ENCODE results near the gene IQCH.
A peak's percentile ranks its signal among the peaks of the same experiment; 100 is the strongest.

IQCH gene

DNA sequence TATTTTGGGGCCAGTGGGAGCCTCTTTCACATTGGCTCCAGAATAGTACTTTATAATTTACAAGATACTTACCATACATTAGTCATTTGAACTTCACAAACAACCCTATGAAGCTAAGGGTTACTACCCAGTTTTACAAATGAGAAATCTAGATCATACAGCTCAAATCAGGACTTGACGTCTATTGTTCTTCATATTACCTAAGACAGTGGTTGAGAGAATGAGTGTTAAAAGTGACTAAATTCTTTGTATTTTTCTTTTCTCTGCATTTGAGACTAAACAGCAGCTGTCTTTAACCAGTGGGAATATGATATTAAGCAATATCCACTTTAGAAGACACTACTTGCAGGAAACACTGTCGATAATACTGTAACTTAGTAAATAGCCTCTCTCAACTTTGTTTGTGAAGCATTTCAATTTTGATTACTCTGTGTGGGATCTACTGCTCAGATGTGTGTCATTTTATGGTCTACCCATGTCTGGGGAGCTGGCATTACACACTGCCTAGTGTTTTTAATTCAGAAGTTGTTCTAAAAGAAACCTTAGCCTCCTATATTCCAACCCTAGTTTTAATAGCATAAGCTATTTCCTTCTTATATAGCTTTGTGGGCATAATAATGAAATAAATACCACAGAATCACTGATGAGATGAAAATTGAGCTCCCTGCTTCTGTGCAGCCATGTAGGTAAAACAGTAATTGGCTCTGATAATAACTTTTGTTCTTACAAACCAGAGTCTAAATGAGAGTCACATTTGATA, 45.9 kb downstream of the IQCH start:
- Histone ChIP-seq H3K27me3 (ENCODE audit: insufficient read depth, low read length) (no peaks in the 10 kb centered on the region), H3K36me3 (ENCODE audit: insufficient read depth, low read length) (no peaks in the 10 kb centered on the region), H3K79me2 (ENCODE audit: control insufficient read depth, insufficient read depth, low read length, unreplicated experiment) (no peaks in the 10 kb centered on the region), H3K27ac (ENCODE audit: low read depth, low read length) (no peak overlapping the region), H3K4me1 (ENCODE audit: control insufficient read depth, insufficient read depth, low read length, unreplicated experiment) (peaks cover 8% of the 10 kb centered on the region), H3K4me3 (ENCODE audit: low read depth, low read length) (no peak overlapping the region), H2AFZ (ENCODE audit: low read length, unreplicated experiment) (peak overlapping the region; percentile 60)

DNA sequence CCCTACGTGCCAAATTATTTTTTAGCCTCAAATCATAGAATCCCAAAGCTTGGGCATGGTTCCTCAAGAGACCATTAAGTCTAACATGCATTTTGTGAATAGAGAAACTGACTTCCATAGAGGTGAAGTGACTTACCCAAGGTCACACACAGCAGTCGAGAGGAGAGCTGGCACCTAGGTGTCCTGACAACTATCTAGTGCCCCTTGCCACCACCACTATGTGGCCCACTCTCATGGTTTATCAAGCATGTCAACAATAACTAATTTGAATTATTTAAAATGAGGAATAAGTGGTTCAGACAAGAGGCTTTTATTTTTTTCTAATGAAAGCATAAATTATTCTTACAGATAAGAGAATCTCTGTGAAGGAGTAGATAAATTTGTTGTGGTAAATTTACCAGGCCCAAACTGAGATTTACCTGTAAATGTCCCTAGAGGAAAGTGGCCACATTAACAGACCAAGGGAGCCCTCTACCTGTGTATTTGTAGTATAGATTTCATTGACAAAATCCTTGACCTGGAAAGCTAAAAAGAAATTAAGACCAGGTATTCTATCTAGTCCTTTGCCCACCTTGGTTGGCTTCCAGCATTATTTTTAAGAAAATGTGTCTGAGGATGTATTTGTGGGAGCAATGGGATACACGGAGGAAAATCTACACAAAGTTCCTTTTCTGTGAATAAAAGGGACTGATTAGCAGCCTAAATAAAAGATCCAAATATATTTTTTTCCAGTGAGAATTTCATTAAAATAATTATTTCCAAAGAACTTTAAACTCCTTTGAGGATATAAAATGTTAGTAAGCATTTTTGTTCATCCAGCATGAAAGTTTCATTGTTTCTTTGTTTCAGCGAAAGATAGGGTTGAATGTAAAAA, 49.1 kb downstream of the IQCH start:
- Histone ChIP-seq H3K27ac (ENCODE audit: low read depth, low read length) (no peak overlapping the region), H3K4me3 (ENCODE audit: low read depth, low read length) (no peak overlapping the region), H3K4me1 (ENCODE audit: control insufficient read depth, insufficient read depth, low read length, unreplicated experiment) (peaks cover 23% of the 10 kb centered on the region), H2AFZ (ENCODE audit: low read length, unreplicated experiment) (no peak overlapping the region), H3K36me3 (ENCODE audit: insufficient read depth, low read length) (no peaks in the 10 kb centered on the region), H3K79me2 (ENCODE audit: control insufficient read depth, insufficient read depth, low read length, unreplicated experiment) (no peaks in the 10 kb centered on the region), H3K27me3 (ENCODE audit: insufficient read depth, low read length) (no peaks in the 10 kb centered on the region)

DNA sequence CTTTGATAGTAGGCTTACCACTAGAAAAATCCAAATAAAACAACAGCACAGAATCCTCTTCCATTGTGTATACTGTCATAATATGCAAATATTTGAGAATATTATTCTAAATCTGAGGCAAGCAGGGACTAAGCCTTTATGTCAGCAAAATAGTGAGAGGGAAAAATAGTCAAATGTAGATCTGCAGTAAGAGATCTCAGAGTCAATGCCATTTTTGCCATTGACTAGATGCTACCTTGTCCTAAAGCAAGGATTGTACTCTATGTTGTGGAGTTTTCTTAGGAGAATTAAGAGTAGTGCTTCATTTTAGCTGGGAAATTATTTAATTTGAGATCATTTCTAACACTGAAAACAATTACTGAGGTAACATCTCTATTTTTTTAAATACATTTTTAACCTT, 50.2 kb downstream of the IQCH start:
- no peaks in the 10 kb centered on the region for H3K27me3 ChIP-seq (ENCODE audit: insufficient read depth, low read length)
- H3K4me1 ChIP-seq (ENCODE audit: control insufficient read depth, insufficient read depth, low read length, unreplicated experiment), result peaks cover 23% of the 10 kb centered on the region
- H3K79me2 ChIP-seq (ENCODE audit: control insufficient read depth, insufficient read depth, low read length, unreplicated experiment), result no peaks in the 10 kb centered on the region
- H3K27ac ChIP-seq (ENCODE audit: low read depth, low read length), result no peak overlapping the region
- no peaks in the 10 kb centered on the region for H3K36me3 ChIP-seq (ENCODE audit: insufficient read depth, low read length)
- H3K4me3 ChIP-seq (ENCODE audit: low read depth, low read length), result no peak overlapping the region
- H2AFZ ChIP-seq (ENCODE audit: low read length, unreplicated experiment), result no peak overlapping the region

DNA sequence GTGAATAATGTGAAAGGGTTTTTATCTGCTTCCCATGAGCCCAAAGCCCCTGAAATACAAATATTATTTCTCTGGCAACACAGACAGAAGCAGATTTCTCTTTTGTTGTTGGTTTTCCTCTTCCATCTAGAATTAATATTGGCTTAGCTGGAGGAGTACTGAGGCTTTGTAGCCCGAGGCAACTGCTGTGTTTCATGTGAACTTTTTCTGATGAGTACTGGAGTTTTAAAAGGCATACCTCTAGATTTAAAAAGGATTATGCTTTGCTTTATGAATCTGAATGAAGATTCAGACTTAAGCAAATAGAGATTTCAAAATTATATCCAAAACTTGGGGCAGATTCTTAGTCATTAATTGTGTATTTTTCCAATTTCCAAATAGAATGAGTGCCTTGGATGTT, 50.9 kb downstream of the IQCH start:
- H3K4me1 ChIP-seq (ENCODE audit: control insufficient read depth, insufficient read depth, low read length, unreplicated experiment), result peaks cover 19% of the 10 kb centered on the region
- H3K36me3 ChIP-seq (ENCODE audit: insufficient read depth, low read length), result no peaks in the 10 kb centered on the region
- H3K79me2 ChIP-seq (ENCODE audit: control insufficient read depth, insufficient read depth, low read length, unreplicated experiment), result no peaks in the 10 kb centered on the region
- H3K27me3 ChIP-seq (ENCODE audit: insufficient read depth, low read length), result no peaks in the 10 kb centered on the region
- H2AFZ ChIP-seq (ENCODE audit: low read length, unreplicated experiment), result no peak overlapping the region
- H3K27ac ChIP-seq (ENCODE audit: low read depth, low read length), result no peak overlapping the region
- no peak overlapping the region for H3K4me3 ChIP-seq (ENCODE audit: low read depth, low read length)

DNA sequence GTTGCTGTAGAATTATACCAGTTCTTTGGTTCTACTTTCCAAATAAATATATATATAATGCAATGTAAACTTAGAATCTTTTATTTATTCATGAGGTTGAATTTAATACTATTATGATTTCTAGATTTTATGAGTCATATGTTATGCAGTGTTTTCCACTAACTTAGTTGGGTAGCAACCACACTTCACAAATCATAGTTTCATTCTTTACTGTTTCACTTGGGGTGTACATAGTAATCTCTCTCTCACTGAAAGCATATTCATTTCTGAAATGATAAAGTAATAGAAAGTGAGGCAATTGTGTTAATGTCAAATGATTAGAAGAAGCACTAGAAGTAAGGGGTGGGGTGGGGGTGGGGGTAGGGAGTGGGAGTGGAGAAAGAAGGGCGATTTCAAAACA, 52.6 kb downstream of the IQCH start:
- H3K4me3 ChIP-seq (ENCODE audit: low read depth, low read length), result no peak overlapping the region

DNA sequence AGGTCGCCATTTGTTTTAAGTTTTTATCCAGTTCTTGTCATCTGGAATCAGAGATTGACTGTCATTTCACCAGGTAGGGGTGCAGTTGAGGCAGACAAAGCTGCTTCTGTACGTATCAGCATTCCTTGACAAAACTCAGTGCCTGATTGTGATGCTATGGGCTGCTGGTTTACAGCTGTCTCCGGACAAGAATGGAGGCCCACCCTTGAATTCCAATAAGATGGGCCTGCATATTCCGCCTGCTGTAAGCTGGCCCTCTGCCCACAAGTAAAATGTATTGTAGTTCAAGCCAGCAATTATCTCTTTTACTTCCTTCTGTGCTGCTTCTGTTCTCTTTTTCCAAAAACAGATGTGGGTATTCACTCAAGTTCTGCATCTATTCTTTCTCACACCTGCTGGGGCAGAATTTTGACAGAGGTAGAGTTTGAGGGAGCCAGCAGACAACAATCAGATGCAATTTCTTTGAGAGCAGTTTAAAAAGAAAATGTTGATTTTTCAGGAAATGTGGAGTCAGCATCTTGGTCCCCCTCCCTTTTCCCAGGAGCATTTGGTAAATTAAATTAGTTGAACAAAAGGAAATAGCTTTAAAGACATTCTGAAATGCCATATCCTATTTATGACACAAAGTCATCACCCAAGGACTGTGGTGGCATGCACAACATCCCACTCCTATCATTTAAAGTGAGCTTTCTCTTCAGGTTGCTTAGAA, 53.5 kb downstream of the IQCH start:
- Histone ChIP-seq H3K79me2 (ENCODE audit: control insufficient read depth, insufficient read depth, low read length, unreplicated experiment) (no peaks in the 10 kb centered on the region), H3K36me3 (ENCODE audit: insufficient read depth, low read length) (no peaks in the 10 kb centered on the region)

More for the DNA sequence above, 52.6 kb downstream of the IQCH start:
- Histone ChIP-seq H3K79me2 (ENCODE audit: control insufficient read depth, insufficient read depth, low read length, unreplicated experiment) (no peaks in the 10 kb centered on the region), H3K27ac (ENCODE audit: low read depth, low read length) (peak overlapping the region; percentile 44; the same call in 1 of the 2 replicates), H3K27me3 (ENCODE audit: insufficient read depth, low read length) (no peaks in the 10 kb centered on the region), H2AFZ (ENCODE audit: low read length, unreplicated experiment) (no peak overlapping the region), H3K4me1 (ENCODE audit: control insufficient read depth, insufficient read depth, low read length, unreplicated experiment) (peaks cover 15% of the 10 kb centered on the region), H3K36me3 (ENCODE audit: insufficient read depth, low read length) (no peaks in the 10 kb centered on the region)

DNA sequence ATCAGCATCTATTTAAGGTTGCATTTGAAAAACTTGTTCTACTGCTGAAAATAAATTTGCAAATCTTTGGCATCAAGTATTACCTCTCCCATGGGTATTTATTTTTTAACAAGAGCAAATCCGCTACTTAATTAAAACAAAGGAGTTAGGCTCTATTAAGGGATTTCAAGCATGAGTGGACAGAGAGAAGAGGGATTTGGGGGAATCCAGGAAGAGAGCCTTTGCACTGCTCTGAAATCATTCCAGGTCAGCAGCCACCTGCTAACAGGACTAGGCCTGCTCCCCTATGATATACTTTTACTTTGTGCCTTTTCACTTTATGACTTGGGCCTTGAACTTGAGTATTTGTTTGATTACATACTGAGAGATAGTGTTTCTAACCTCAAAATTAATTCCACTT, 57.1 kb downstream of the IQCH start:
- H3K36me3 ChIP-seq (ENCODE audit: insufficient read depth, low read length), result no peaks in the 10 kb centered on the region
- H3K27me3 ChIP-seq (ENCODE audit: insufficient read depth, low read length), result no peaks in the 10 kb centered on the region
- H3K4me3 ChIP-seq (ENCODE audit: low read depth, low read length), result no peak overlapping the region
- H3K27ac ChIP-seq (ENCODE audit: low read depth, low read length), result no peak overlapping the region
- H3K79me2 ChIP-seq (ENCODE audit: control insufficient read depth, insufficient read depth, low read length, unreplicated experiment), result no peaks in the 10 kb centered on the region
- no peak overlapping the region for H2AFZ ChIP-seq (ENCODE audit: low read length, unreplicated experiment)
- H3K4me1 ChIP-seq (ENCODE audit: control insufficient read depth, insufficient read depth, low read length, unreplicated experiment), result peaks cover 8% of the 10 kb centered on the region

More for the DNA sequence above, 53.5 kb downstream of the IQCH start:
- peak overlapping the region; percentile 3 for H2AFZ ChIP-seq (ENCODE audit: low read length, unreplicated experiment)
- H3K4me3 ChIP-seq (ENCODE audit: low read depth, low read length), result no peak overlapping the region
- no peaks in the 10 kb centered on the region for H3K27me3 ChIP-seq (ENCODE audit: insufficient read depth, low read length)
- H3K4me1 ChIP-seq (ENCODE audit: control insufficient read depth, insufficient read depth, low read length, unreplicated experiment), result peaks cover 15% of the 10 kb centered on the region
- H3K27ac ChIP-seq (ENCODE audit: low read depth, low read length), result peak overlapping the region; percentile 21; the same call in 1 of the 2 replicates

DNA sequence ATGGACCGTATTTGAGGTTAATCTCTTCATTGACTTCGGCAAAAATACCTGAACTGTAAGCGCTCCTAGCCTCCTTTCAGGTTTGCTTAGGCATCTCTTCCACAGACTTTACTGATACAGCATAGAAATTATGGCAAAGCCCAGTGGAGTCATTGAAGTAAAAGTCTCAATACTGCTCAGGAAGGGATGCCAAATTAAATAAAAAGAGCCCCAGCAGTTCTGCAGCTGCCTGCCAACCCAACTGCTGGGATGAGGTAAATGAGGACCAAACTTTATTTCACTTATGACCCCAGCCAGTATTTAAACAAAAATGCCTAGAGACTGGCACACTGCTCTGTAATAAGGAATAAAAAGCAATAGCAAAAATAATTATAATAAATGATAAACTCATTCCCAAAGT, 65.4 kb downstream of the IQCH start:
- no peak overlapping the region for H3K4me3 ChIP-seq (ENCODE audit: low read depth, low read length)
- no peaks in the 10 kb centered on the region for H3K4me1 ChIP-seq (ENCODE audit: control insufficient read depth, insufficient read depth, low read length, unreplicated experiment)
- H3K79me2 ChIP-seq (ENCODE audit: control insufficient read depth, insufficient read depth, low read length, unreplicated experiment), result no peaks in the 10 kb centered on the region
- no peak overlapping the region for H2AFZ ChIP-seq (ENCODE audit: low read length, unreplicated experiment)
- H3K36me3 ChIP-seq (ENCODE audit: insufficient read depth, low read length), result no peaks in the 10 kb centered on the region
- H3K27ac ChIP-seq (ENCODE audit: low read depth, low read length), result no peak overlapping the region
- H3K27me3 ChIP-seq (ENCODE audit: insufficient read depth, low read length), result no peaks in the 10 kb centered on the region

DNA sequence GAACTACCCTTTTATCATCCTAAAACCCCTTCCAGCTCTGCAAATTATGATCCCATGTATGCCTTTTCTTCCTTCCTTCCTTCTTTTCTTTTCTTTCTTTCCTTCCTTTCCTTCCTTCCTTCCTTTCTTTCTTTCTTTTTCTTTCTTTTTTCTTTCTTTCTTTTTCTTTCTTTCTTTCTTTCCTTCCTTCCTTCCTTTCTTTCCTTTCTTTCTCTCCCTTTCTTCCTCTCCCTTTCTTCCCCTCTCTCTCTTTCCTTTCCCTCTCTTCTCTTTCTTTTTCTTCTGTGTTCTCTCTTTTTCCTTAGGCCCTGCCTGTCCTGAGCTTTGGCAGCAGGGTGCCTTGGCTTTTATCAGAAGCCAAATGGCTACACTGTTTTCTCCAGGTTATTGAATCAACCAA, 66.8 kb downstream of the IQCH start:
- Histone ChIP-seq H3K36me3 (ENCODE audit: insufficient read depth, low read length) (no peaks in the 10 kb centered on the region), H3K4me1 (ENCODE audit: control insufficient read depth, insufficient read depth, low read length, unreplicated experiment) (no peaks in the 10 kb centered on the region), H3K27me3 (ENCODE audit: insufficient read depth, low read length) (no peaks in the 10 kb centered on the region), H2AFZ (ENCODE audit: low read length, unreplicated experiment) (no peak overlapping the region), H3K27ac (ENCODE audit: low read depth, low read length) (no peak overlapping the region), H3K4me3 (ENCODE audit: low read depth, low read length) (no peak overlapping the region), H3K79me2 (ENCODE audit: control insufficient read depth, insufficient read depth, low read length, unreplicated experiment) (no peaks in the 10 kb centered on the region)

DNA sequence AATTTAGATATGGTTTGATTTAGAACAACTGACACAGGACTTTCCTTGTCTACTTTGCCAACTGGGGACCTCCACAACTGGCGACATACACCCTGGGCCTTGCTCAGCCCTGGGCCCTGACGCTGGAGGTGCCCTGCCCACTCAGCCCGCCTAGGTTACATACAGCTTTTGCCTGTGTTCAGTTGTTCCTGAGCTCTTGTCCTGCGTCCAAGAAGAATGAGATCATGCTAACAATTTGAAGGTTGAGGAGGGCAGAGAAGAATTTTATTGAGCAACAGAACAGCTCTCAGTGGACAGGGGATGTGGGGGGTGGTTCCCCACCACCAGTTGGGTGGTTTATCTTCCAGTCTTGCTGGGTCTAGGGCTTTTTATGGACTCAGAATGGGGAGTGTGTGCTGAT, 67.9 kb downstream of the IQCH start:
- Histone ChIP-seq H3K27ac (ENCODE audit: low read depth, low read length) (no peak overlapping the region), H3K36me3 (ENCODE audit: insufficient read depth, low read length) (no peaks in the 10 kb centered on the region), H2AFZ (ENCODE audit: low read length, unreplicated experiment) (no peak overlapping the region), H3K4me1 (ENCODE audit: control insufficient read depth, insufficient read depth, low read length, unreplicated experiment) (no peaks in the 10 kb centered on the region), H3K79me2 (ENCODE audit: control insufficient read depth, insufficient read depth, low read length, unreplicated experiment) (no peaks in the 10 kb centered on the region), H3K27me3 (ENCODE audit: insufficient read depth, low read length) (no peaks in the 10 kb centered on the region), H3K4me3 (ENCODE audit: low read depth, low read length) (no peak overlapping the region)
